Activated naive CD8-positive, alpha-beta T cell treated with anti-CD3 and anti-CD28 coated beads, Interleukin-2, amount 50 U/mL, for 24 hours (primary cell): Measurements from ENCODE around the gene ZG16.
"Not testable (repeated sequence)": the region's sequence is repeated elsewhere in the genome, so short reads cannot be mapped to it uniquely, and the experiment has no call there.

Experiments used
- ATAC-seq: fragments of 150-1000 bp; cut with Tn5 transposase; one replicate; pipeline ENCODE4 v1.10.0; 2021
- DNase-seq: peaks from one replicate; pipeline ENCODE4 v3.0.0; 2021
- H3K27ac Mint-ChIP-seq: one replicate; pipeline ENCODE4 v1.8.0; 2021; ENCODE audit warnings: mild to moderate bottlenecking, mixed read lengths
- H3K27me3 Mint-ChIP-seq: one replicate; pipeline ENCODE4 v1.8.0; 2021; ENCODE audit warnings: mixed read lengths
- H3K36me3 Mint-ChIP-seq: one replicate; pipeline ENCODE4 v1.8.0; 2021; ENCODE audit warnings: low read depth, mixed read lengths
- H3K4me1 Mint-ChIP-seq: one replicate; pipeline ENCODE4 v1.8.0; 2021; ENCODE audit warnings: mixed read lengths
- H3K4me3 Mint-ChIP-seq: one replicate; pipeline ENCODE4 v1.8.0; 2021; ENCODE audit warnings: mild to moderate bottlenecking, moderate library complexity, mixed read lengths
- H3K9me3 Mint-ChIP-seq: one replicate; pipeline ENCODE4 v1.8.0; 2021; ENCODE audit warnings: mixed read lengths

Gene ZG16, protein sequence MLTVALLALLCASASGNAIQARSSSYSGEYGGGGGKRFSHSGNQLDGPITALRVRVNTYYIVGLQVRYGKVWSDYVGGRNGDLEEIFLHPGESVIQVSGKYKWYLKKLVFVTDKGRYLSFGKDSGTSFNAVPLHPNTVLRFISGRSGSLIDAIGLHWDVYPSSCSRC

DNA sequence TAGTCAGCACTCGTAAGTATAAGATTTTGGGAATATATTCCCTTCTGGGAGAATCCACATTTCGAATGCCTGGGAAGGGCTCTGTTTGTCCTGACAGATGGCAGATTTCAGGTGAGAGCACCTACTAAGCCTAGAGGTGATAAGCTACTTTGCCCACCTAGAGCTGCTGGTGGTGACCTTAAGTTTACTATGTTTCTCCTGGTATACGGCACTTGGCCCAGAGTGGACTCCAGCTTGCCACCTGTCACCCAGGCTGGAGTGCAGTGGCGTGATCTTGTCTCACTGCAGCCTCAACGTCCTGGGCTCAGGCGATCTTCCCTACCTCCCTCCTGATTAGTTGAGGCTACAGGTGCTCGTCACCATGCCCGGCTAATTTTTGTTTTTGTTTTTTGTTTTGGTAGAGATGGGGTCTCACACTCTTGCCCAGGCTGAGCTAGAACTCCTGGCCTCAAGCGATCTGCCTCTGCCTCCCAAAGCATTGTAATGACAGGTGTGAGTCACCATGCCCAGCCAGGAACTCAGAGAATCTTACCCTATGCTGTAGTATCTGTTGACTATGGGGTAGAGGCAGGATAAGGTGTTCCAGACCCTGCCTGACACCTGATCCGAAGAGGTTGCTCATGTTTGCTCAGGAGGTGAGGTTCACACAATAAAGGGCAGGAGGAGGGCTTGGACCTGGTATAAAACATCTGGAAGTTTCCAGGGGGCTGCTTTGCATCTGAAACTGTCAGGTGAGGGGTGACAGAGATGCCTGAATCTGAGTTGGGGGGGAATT is at the start of gene ZG16:
ZG16 (plus strand) TSS at position 681 of the 775 bp plus-strand sequence. CDS start 1,011 bp downstream, outside the sequence.
- no peaks in the 10 kb centered on the region for H3K27me3 Mint-ChIP-seq
- H3K27ac Mint-ChIP-seq = no peak within 1 kb of the TSS
- H3K36me3 Mint-ChIP-seq = no peaks in the 10 kb centered on the region
- DNase-seq (no peak), ATAC-seq (no peak)
- no peak within 1 kb of the TSS for H3K4me3 Mint-ChIP-seq
- peaks cover 7% of the 10 kb centered on the region for H3K4me1 Mint-ChIP-seq
- H3K9me3 Mint-ChIP-seq = no peaks in the 10 kb centered on the region

DNA sequence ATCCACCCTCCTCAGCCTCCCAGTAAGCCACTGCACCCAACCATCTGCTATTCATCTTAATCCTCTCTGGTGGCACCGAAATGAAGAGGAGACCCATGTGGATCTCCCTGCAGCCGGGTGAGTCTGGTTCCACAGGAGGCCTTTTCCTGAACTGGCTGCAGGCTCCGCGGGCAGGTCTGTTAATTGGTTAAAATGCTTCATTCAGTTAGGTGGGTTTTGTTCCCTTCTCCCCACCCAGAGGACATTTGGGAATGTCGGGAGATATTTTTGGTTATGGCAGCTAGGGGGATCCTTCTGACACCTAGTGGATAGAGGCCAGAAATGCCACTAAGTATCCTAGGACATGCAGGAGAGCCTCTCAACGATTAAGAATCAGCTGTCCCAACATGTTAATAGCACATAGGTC is 48.9 kb upstream of the ZG16 start:
- ATAC-seq (no peak), DNase-seq (no peak)
- no peak overlapping the region for H3K4me3 Mint-ChIP-seq
- H3K4me1 Mint-ChIP-seq = peaks cover 37% of the 10 kb centered on the region
- no peaks in the 10 kb centered on the region for H3K27me3 Mint-ChIP-seq
- no peak overlapping the region for H3K27ac Mint-ChIP-seq
- no peaks in the 10 kb centered on the region for H3K9me3 Mint-ChIP-seq
- H3K36me3 Mint-ChIP-seq = peaks cover 4% of the 10 kb centered on the region

DNA sequence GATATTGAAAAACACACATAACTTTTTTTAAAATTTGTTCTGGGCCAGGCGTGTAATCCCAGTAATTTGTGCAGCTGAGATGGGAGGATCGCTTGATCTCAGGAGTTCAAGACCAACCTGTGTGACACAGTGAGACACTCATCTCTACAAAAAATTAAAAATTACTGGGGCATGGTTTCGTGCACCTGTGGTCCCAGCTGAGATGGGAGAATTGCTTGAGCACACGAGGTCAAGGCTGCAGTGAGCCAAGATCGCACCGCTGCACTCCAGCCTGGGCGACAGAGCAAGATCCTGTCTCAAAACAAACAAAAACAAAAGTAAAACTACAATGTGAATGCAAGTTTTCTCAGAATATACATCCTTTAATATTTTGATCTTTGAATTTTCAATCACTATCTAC is 47.4 kb upstream of the ZG16 start:
- Mint-ChIP-seq H3K27ac (no peak overlapping the region), H3K27me3 (no peaks in the 10 kb centered on the region), H3K4me3 (no peak overlapping the region), H3K9me3 (no peaks in the 10 kb centered on the region), H3K36me3 (peaks cover 4% of the 10 kb centered on the region), H3K4me1 (peaks cover 37% of the 10 kb centered on the region)
- DNase-seq = no peak
- ATAC-seq = no peak

DNA sequence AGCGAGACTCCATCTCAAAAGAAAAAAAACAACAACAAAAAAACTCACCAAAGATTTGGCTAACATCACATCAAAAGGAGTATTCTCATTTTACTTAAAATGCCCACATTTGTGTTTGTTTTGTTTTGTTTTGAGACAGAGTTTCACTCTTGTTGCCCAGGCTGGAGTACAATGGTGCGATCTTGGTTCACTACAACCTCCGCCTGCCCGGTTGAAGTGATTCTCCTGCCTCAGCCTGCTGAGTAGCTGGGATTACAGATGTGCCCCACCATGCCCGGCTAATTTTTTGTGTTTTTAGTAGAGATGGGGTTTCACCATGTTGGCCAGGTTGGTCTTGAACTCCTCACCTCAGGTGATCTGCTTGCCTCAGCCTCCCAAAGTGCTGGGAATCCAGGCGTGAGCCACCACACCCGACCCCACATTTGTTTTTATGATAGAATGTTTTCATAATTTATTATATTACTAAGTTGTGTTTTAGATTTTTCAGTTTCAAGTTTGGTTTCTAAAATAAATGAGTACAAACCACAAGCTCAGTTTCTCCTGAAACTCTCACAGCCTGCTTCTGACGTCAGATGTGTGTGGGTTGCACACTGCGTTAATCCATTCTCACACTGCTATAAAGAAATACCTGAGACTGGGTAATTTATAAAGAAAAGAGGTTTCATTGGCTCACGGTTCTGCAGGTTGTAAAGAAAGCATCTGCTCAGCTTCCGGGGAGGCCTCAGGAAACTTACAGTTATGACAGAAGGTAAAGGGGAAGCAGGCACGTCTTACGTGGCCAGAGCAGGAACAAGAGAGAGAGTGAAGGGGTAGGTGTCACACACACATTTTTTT is 46.1 kb upstream of the ZG16 start:
- not testable (repeated sequence) for H3K9me3 Mint-ChIP-seq, H3K36me3 Mint-ChIP-seq, H3K27me3 Mint-ChIP-seq
- ATAC-seq (peak; percentile 85), DNase-seq (peak; percentile 79)
- H3K27ac Mint-ChIP-seq = peak overlapping the region; percentile 75
- H3K4me3 Mint-ChIP-seq = peak overlapping the region; percentile 26
- H3K4me1 Mint-ChIP-seq = peaks cover 46% of the 10 kb centered on the region

DNA sequence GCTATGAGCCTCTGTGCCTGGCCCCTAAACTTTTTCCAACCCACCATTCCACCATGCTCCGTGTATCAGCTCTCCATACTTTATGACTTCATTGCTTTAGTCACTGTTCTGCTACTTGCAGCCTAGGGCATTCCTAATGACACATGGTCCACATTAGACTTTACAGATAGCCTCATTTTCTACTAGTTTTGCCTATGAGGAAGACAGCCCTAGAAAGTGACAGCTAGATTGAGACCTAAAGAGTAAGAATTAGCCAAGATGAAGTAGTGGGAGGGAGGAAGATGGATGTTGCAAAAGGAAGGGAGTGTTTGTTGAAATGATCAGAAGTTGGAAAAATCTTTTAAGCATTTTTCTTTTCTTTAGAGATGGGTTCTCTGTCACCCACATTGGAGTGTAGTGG is 43.3 kb upstream of the ZG16 start:
- no peak for DNase-seq
- Mint-ChIP-seq H3K4me1 (peaks cover 68% of the 10 kb centered on the region), H3K27me3 (no peaks in the 10 kb centered on the region), H3K4me3 (no peak overlapping the region), H3K9me3 (no peaks in the 10 kb centered on the region), H3K27ac (peak overlapping the region; percentile 5), H3K36me3 (peaks cover 4% of the 10 kb centered on the region)
- ATAC-seq = no peak

DNA sequence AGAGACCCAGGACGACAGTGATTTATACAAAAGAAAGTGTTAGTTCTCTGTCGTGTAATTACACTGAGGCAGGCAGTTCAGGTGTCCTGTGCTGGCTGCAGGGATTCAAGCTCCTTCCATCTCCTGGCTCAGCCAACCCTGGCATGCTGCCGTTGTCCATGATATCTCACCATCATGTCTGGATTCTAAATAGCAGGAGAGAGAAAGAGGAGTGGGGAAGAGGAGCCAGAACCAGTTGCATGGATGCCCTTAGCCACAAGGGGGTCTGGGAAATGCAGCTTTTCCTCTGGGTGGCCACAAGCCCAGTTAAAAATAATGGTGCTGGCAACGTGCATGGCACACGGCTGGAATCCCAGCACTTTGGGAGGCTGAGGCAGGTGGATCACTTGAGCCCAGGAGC is 41.9 kb upstream of the ZG16 start:
- no peak overlapping the region for H3K4me3 Mint-ChIP-seq
- DNase-seq (no peak), ATAC-seq (no peak)
- H3K27me3 Mint-ChIP-seq = no peaks in the 10 kb centered on the region
- no peak overlapping the region for H3K27ac Mint-ChIP-seq
- H3K9me3 Mint-ChIP-seq = no peaks in the 10 kb centered on the region
- peaks cover 4% of the 10 kb centered on the region for H3K36me3 Mint-ChIP-seq
- H3K4me1 Mint-ChIP-seq = peaks cover 74% of the 10 kb centered on the region

DNA sequence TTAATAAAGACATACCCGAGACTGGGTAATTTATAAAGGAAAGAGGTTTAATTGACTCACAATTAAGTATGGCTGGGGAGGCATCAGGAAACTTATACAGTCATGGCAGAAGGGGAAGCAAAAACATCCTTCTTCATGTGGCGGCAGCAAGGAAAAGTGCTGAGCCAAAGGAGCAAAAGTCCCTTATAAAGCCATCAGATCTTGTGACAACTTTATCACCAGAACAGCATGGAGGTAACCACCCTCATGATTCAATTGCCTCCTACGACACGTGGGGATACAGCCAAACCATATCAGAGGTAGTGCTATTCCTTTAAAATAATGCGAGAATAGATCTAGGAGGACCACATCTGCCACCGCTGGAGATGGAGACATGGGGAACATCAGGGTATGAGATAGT is 41.3 kb upstream of the ZG16 start:
- peaks cover 4% of the 10 kb centered on the region for H3K36me3 Mint-ChIP-seq
- peaks cover 76% of the 10 kb centered on the region for H3K4me1 Mint-ChIP-seq
- H3K27ac Mint-ChIP-seq = no peak overlapping the region
- DNase-seq (no peak), ATAC-seq (no peak)
- H3K4me3 Mint-ChIP-seq = no peak overlapping the region
- no peaks in the 10 kb centered on the region for H3K27me3 Mint-ChIP-seq
- no peaks in the 10 kb centered on the region for H3K9me3 Mint-ChIP-seq

DNA sequence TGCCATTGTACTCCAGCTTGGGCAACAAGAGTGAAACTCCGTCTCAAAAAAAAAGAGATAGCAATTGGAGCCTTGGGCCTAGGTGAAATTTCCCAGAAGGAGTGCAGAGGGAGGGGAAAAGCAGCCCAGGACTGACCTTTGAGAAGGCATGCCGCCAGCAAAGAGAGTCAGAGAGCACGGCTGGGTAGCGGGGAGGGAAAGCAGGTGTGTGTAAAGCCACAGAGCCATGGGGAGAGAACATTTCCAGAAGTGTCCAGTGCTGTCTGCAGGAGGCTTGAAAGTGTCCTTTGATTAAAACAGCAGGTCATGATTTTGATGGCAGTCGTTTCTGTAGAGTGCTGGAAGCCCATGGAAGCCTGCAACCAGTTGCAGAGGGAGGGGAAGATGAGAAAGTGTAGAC is 40.3 kb upstream of the ZG16 start:
- Mint-ChIP-seq H3K27ac (peak overlapping the region; percentile 33), H3K9me3 (no peaks in the 10 kb centered on the region), H3K36me3 (peaks cover 7% of the 10 kb centered on the region), H3K4me3 (no peak overlapping the region), H3K27me3 (no peaks in the 10 kb centered on the region), H3K4me1 (peaks cover 75% of the 10 kb centered on the region)
- DNase-seq = no peak
- ATAC-seq = no peak

DNA sequence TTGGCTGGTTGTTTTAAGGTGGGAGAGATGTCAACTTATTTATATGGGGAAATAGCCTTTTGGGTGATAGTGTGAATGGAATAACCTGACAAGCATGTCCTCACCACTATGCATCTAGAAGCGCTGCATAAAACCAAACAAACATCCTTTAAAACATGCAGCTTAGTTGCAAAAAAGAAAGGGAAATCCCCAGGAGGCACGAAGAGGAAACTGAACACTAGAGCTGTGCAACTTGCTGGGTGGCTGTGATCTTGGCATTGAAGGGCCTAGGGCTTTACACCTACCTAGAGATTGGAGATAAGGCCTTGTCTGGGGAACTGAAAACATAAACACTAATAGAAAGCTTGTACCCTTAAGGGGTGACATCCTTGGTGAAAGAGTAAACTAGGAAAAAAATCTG is 39.5 kb upstream of the ZG16 start:
- H3K4me1 Mint-ChIP-seq = peaks cover 75% of the 10 kb centered on the region

DNA sequence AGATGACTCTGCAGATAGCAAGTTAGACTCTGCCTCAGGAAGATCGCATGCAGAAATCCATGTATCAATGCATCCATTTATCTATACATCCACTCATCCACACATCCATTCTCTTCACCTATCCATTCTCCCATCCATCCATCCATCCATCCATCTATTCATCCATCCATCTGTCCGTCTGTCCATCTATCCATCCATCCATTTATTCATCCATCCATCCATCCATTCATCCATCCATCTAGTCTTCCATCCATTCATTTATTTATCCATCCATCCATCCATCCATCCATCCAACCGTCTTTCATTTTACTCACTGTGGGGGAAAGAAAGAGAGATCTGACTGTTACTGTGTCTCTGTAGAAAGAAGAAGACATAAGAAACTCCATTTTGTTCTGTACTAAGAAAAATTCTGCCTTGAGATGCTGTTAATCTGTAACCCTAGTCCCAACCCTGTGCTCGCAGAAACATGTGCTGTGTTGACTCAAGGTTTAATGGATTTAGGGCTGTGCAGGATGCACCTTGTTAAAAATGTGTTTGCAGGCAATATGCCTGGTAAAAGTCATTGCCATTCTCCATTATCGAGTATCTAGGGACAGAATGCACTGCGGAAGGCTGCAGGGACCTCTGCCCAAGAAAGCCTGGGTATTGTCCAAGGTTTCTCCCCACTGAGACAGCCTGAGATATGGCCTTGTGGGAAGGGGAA is 38.0 kb upstream of the ZG16 start:
- Mint-ChIP-seq H3K4me1 (peaks cover 79% of the 10 kb centered on the region), H3K36me3 (peaks cover 19% of the 10 kb centered on the region)
- ATAC-seq, DNase-seq, H3K27me3 Mint-ChIP-seq, H3K27ac Mint-ChIP-seq, H3K4me3 Mint-ChIP-seq, H3K9me3 Mint-ChIP-seq: not testable (repeated sequence)

More for the DNA sequence above, 39.5 kb upstream of the ZG16 start:
- H3K27ac Mint-ChIP-seq = peak overlapping the region; percentile 33
- ATAC-seq (peak; percentile 64), DNase-seq (peak; percentile 19)
- H3K36me3 Mint-ChIP-seq = peaks cover 12% of the 10 kb centered on the region
- no peaks in the 10 kb centered on the region for H3K9me3 Mint-ChIP-seq
- H3K27me3 Mint-ChIP-seq = no peaks in the 10 kb centered on the region
- H3K4me3 Mint-ChIP-seq = peak overlapping the region; percentile 8

DNA sequence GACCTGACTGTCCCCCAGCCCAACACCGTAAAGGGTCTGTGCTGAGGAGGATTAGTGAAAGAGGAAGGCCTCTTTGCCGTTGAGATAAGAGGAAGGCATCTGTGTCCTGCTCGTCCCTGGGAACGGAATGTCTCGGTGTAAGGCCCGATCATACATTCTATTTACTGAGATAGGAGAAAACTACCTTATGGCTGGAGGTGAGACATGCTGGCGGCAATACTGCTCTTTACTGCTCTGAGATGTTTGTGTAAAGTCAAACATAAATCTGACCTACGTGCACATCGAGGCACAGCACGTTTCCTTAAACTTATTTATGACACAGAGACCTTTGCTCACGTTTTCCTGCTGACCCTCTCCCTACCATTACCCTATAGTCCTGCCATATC is 37.4 kb upstream of the ZG16 start:
- not testable (repeated sequence) for ATAC-seq, DNase-seq, H3K27me3 Mint-ChIP-seq, H3K4me3 Mint-ChIP-seq, H3K9me3 Mint-ChIP-seq
- peaks cover 83% of the 10 kb centered on the region for H3K4me1 Mint-ChIP-seq
- H3K36me3 Mint-ChIP-seq = peaks cover 20% of the 10 kb centered on the region
- H3K27ac Mint-ChIP-seq = peak overlapping the region; percentile 39

DNA sequence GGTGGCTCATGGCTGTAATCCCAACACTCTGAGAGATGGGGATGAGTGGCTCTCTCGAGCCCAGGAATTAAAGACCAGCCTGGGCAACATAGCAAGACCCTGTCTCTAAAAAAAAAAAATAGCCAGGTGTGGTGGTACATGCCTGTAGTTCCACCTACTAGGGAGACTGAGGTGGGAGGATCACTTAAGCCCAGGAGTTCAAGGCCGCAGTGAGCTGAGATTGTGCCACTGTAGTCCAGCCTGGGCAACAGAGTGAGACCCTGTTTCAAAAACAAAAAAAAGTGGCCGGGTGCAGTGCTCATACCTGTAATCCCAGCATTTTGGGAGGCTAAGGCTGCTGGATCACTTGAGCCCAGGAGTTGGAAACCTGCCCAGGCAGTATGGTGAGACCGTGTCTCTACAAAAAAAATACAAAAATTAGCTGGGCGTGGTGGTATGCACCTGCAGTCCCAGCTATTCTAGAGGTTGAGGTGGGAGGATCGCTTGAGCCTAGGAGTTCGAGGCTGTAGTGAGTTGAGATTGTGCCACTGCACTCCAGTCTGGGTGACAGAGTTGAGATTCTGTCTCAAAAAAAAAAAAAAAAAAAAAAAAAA is 35.3 kb upstream of the ZG16 start:
- ATAC-seq = no peak
- no peak for DNase-seq
- peaks cover 22% of the 10 kb centered on the region for H3K36me3 Mint-ChIP-seq
- H3K4me3 Mint-ChIP-seq = peak overlapping the region; percentile 96
- no peaks in the 10 kb centered on the region for H3K9me3 Mint-ChIP-seq
- H3K27me3 Mint-ChIP-seq = peaks cover 2% of the 10 kb centered on the region
- peak overlapping the region; percentile 77 for H3K27ac Mint-ChIP-seq
- H3K4me1 Mint-ChIP-seq = peaks cover 90% of the 10 kb centered on the region

DNA sequence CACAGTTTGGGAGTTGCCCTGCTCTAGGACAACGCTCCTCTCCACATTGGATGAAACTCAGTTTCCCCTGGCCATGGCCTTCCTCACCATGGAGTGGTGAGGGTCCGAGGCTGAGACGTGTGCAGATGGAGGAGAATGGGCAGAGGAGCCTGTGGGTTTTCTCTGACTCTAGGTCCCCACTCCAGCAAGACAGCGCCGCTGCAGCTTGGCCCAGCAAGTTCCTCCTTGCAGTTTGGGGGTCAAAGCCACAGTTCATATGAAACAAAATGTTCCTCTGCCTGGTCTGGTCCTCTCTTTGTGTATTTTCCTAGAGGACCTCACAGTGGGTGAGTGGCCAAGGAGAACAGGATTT is 34.6 kb upstream of the ZG16 start:
- DNase-seq = no peak
- H3K36me3 Mint-ChIP-seq = peaks cover 22% of the 10 kb centered on the region
- peak overlapping the region; percentile 96 for H3K4me3 Mint-ChIP-seq
- no peaks in the 10 kb centered on the region for H3K9me3 Mint-ChIP-seq
- peaks cover 86% of the 10 kb centered on the region for H3K4me1 Mint-ChIP-seq
- H3K27me3 Mint-ChIP-seq = peaks cover 2% of the 10 kb centered on the region
- ATAC-seq = no peak
- H3K27ac Mint-ChIP-seq = peak overlapping the region; percentile 77
